KG1 (cell line): ENCODE measurements around the gene CD63.

Experiments
- DNase-seq: peaks from one replicate; lab custom pipeline; 2025; lab: John Stamatoyannopoulos, UW

Gene CD63

DNA sequence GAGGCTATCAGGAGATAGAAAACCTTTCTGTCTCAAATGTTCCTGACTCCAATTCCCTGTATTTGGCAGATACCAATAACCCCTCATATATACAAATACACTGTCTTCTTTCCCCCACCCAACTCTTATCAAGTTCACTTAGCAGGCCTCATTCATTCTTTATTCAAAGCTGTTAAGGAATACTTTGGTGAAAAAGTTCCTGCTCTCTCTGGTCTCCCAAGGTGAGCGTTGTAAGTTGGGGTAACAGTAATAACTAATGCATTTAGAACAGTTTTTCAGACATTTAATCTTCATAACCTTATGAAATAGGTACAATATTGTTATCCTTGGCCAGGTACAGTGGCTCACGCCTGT, 10.2 kb upstream of the CD63 start:
- no peak for DNase-seq

- DNase-seq, result peak; percentile 60
Observed at GRCh38 chr12:55738123-55739024, 9.6 kb upstream of the CD63 start.

GRCh38 chr12:55737581-55738122, 8.8 kb upstream of the CD63 start:
- no peak for DNase-seq

- peak; percentile 29 for DNase-seq
Observed at GRCh38 chr12:55736780-55737580, 8.2 kb upstream of the CD63 start.

GRCh38 chr12:55736076-55736475, 7.3 kb upstream of the CD63 start:
- no peak for DNase-seq

DNA sequence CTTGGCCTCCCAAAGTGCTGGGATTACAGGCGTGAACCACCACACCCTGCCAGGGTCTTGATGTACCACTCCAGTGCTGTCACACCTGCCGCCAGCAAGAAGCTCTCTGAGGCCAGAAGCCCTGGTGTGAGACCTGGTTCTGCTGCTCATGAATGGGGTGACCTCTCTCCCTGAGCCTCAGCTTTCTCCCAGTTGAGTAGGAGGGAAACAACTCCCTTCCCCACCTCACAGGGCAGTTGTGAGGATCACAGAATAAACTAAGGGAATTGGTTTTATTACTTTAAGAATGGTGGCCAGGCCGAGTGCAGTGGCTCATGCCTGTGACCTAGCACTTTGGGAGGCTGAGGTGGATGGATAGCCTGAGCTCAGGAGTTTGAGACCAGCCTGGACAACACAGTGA, 5.8 kb upstream of the CD63 start:
- no peak for DNase-seq

DNA sequence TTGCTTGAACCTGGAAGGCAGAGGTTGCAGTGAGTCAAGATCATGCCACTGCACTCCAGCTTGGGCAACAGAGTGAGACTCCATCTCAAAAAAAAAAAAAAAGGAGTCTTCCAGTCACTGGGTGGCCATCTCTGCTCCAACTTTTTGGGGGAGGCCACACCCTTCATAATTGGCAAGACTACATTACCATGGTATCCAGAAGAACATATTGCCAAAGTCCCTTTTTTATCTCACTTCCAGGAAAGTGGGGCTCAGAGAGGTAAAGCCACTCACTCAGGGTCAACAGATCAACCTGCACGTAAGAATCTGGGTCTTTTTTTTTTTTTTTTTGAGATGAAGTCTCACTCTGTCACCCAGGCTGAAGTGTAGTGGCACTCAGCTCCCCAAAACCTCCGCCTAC, 5.0 kb upstream of the CD63 start:
- no peak for DNase-seq

DNA sequence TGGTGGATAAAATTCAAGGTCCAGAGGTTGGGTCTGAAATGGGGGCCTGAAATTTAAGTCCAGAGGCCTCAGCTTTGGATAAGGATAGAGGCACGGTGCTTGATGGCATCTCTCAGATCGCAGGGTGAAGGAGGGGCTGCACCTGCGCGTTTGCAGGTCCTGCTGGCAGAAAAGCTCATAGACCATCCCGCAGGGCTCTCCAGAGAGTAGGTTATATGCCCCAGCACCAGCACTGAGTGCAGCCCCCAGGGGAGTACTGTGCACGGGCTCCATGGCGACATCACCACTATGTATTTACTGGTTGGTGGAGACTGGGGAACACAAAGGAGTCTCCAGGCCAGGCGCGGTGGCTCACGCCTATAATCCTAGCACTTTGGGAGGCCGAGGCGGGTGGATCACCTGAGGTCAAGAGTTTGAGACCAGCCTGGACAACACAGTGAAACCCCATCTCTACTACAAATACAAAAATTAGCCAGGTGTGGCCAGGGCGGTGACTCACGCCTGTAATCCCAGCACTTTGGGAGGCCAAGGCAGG, 4.3 kb upstream of the CD63 start:
- no peak for DNase-seq

DNA sequence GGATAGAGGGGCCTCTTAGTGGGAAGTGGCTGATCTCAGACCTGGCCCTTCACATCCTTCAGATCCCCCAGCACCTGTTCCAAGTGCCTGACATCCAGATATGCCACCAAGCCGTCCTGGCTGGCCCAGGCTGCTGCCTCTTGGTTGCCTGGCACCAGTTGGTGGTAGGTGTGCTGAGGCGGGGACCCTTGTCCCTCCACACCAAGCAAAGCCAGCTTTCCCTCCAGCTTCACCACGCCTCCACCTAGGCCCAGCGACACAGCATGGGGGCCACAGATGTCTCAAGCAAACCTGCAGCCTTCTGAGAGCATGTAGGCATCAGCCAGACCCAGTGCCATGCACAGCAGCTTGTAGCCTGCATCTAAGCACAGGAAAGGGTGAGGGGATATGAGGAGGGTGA, 3.5 kb upstream of the CD63 start:
- DNase-seq, result no peak

- DNase-seq, result no peak
Observed at GRCh38 chr12:55729819-55730818, 1.3 kb upstream of the CD63 start.

- DNase-seq, result no peak
Observed at GRCh38 chr12:55728186-55728938, 447 bp downstream of the CD63 start.

GRCh38 chr12:55727643-55728185, 1.1 kb downstream of the CD63 start:
- DNase-seq, result no peak

- no peak for DNase-seq
Observed at GRCh38 chr12:55726971-55727370, 1.8 kb downstream of the CD63 start.

GRCh38 chr12:55725556-55725955, 3.3 kb downstream of the CD63 start:
- DNase-seq, result no peak

- DNase-seq, result no peak
Observed at GRCh38 chr12:55724940-55725309, 3.9 kb downstream of the CD63 start.

- no peak for DNase-seq
Observed at GRCh38 chr12:55724226-55724939, 4.4 kb downstream of the CD63 start.

- no peak for DNase-seq
Observed at GRCh38 chr12:55723516-55724225, 5.1 kb downstream of the CD63 start.

GRCh38 chr12:55722948-55723347, 5.9 kb downstream of the CD63 start:
- DNase-seq, result no peak

DNA sequence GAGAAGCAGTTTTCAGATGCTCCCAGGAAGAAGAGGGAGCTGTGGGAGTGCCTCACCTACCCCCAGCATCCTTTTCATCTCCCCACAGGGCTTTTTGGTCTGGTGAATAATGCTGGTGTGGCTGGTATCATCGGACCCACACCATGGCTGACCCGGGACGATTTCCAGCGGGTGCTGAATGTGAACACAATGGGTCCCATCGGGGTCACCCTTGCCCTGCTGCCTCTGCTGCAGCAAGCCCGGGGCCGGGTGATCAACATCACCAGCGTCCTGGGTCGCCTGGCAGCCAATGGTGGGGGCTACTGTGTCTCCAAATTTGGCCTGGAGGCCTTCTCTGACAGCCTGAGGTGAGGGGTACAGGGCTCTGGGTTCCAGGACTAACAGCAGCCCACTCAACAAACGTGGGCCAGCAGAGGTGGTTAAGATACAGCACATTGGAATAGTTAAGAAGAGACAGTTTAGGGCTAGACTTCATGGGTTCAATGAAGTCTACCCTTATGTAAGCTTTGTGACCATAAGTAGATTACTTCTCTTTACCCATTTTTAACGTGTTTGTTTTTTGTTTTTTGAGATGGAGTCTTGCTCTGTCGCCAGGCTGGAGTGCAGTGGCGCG, 7.1 kb downstream of the CD63 start:
- DNase-seq, result no peak
